Neural cell (in vitro differentiated cells): Measurements from ENCODE around the gene S100A13. TPM values are rescaled to one million over a fixed set of nuclear protein-coding genes. Genes with fewer than 3 reads are reported as not detected.

ENCODE experiments used
- H2AFZ ChIP-seq: fragments of 200-600, 300-800 bp; sonication (generic), shearing (Covaris generic); 2 replicates; pipeline ENCODE4 v1.6.0; 2014; ENCODE audit warnings: low read depth, mild to moderate bottlenecking, antibody characterized with exemption, low read length, moderate library complexity
- H3F3A ChIP-seq: fragments of 200-600 bp; shearing (Covaris generic); 2 replicates; pipeline ENCODE4 v1.6.1; 2016; ENCODE audit warnings: mild to moderate bottlenecking, moderate library complexity, mixed read lengths, antibody characterized with exemption, low read length; ENCODE audit not compliant: insufficient read depth, poor library complexity, severe bottlenecking
- H3K27ac ChIP-seq: fragments of 200-600, 300-800 bp; sonication (generic), shearing (Covaris generic); 2 replicates; pipeline ENCODE4 v1.5.1; 2014; ENCODE audit warnings: mild to moderate bottlenecking, low read length, moderate library complexity
- H3K27me3 ChIP-seq: fragments of 300-800, 200-600 bp; sonication (generic), shearing (Covaris generic); 2 replicates; pipeline ENCODE4 v1.6.0; 2014; ENCODE audit warnings: mild to moderate bottlenecking, low read depth, low read length, moderate library complexity; ENCODE audit not compliant: insufficient read depth
- H3K36me3 ChIP-seq: fragments of 300-800, 200-600 bp; sonication (generic), shearing (Covaris generic); 2 replicates; pipeline ENCODE4 v1.5.1; 2014; ENCODE audit warnings: mild to moderate bottlenecking, antibody characterized with exemption, low read length, moderate library complexity; ENCODE audit not compliant: insufficient read depth
- H3K4me2 ChIP-seq: fragments of 300-800, 200-600 bp; sonication (generic), shearing (Covaris generic); 2 replicates; pipeline ENCODE4 v1.6.0; 2014; ENCODE audit warnings: mild to moderate bottlenecking, low read length
- H3K4me3 ChIP-seq: fragments of 300-800, 200-600 bp; sonication (generic), shearing (Covaris generic); 2 replicates; pipeline ENCODE4 v1.5.1; 2014; ENCODE audit warnings: mild to moderate bottlenecking, low read length, moderate library complexity
- H3K79me2 ChIP-seq: fragments of 200-600 bp; shearing (Covaris generic); replicated peaks from 2 replicates; pipeline ENCODE4 v1.6.0; 2014; ENCODE audit warnings: mild to moderate bottlenecking, low read length, moderate library complexity; ENCODE audit not compliant: insufficient read depth
- H3K9ac ChIP-seq: fragments of 300-800, 200-600 bp; sonication (generic), shearing (Covaris generic); 2 replicates; pipeline ENCODE4 v1.6.1; 2016; ENCODE audit warnings: mild to moderate bottlenecking, low read length, mixed read lengths
- H3K9me2 ChIP-seq: fragments of 200-600 bp; shearing (Covaris generic); 2 replicates; pipeline ENCODE4 v1.6.1; 2016; ENCODE audit warnings: mild to moderate bottlenecking, low read length, mixed read lengths; ENCODE audit not compliant: insufficient read depth
- H3K9me3 ChIP-seq: fragments of 200-600, 300-800 bp; sonication (generic), shearing (Covaris generic); 2 replicates; pipeline ENCODE4 v1.6.1; 2016; ENCODE audit warnings: mild to moderate bottlenecking, mixed run types, low read length, moderate library complexity, mixed read lengths
- H4K20me1 ChIP-seq: fragments of 200-600 bp; shearing (Covaris generic); 2 replicates; pipeline ENCODE4 v1.6.1; 2016; ENCODE audit warnings: mild to moderate bottlenecking, mixed run types; ENCODE audit not compliant: insufficient read depth
- EP300 ChIP-seq: fragments of 450-650 bp; conservative IDR thresholded peaks from 2 replicates; pipeline ENCODE4 v1.6.1; 2014; ENCODE audit warnings: antibody characterized with exemption, mild to moderate bottlenecking, moderate library complexity; ENCODE audit not compliant: poor library complexity, severe bottlenecking
- EZH2 ChIP-seq: fragments of 200-600, 300-800 bp; shearing (Covaris generic), sonication (generic); IDR thresholded peaks from 2 replicates; pipeline ENCODE4 v1.6.1; 2014; ENCODE audit warnings: antibody characterized with exemption, low read length, borderline replicate concordance, mild to moderate bottlenecking; ENCODE audit not compliant: insufficient read depth, poor library complexity, severe bottlenecking
- MXI1 ChIP-seq: fragments of 450-650 bp; conservative IDR thresholded peaks from 2 replicates; pipeline ENCODE4 v1.6.1; 2014; ENCODE audit warnings: antibody characterized with exemption, mild to moderate bottlenecking; ENCODE audit not compliant: poor library complexity, severe bottlenecking
- POLR2AphosphoS5 ChIP-seq: IDR thresholded peaks from 2 replicates; pipeline ENCODE4 v1.6.1; 2012
- SMC3 ChIP-seq: fragments of 450-650 bp; conservative IDR thresholded peaks from 2 replicates; pipeline ENCODE4 v1.6.1; 2014; ENCODE audit warnings: antibody characterized with exemption, mild to moderate bottlenecking, moderate library complexity; ENCODE audit not compliant: poor library complexity
- polyA plus RNA-seq: library from polyadenylated mRNA; depleted of rRNA; stranded (reverse); fragments of >200 nt; gene quantifications from 2 replicates; pipeline ENCODE4 v1.2.3, GENCODE V29; 2014
- TF ChIP-seq, protein P1 (sequence below): fragments of 450-650 bp; IDR thresholded peaks from 2 replicates; pipeline ENCODE4 v1.5.1; 2014; ENCODE audit warnings: antibody characterized with exemption, mild to moderate bottlenecking, moderate library complexity; ENCODE audit not compliant: poor library complexity, severe bottlenecking
- TF ChIP-seq, protein P2 (sequence below): IDR thresholded peaks from 2 replicates; pipeline ENCODE4 v1.6.1; 2012; ENCODE audit warnings: borderline replicate concordance

The S100A13 gene
- polyA plus RNA-seq, 1 donor from 2014 or later = 2.1 TPM

DNA sequence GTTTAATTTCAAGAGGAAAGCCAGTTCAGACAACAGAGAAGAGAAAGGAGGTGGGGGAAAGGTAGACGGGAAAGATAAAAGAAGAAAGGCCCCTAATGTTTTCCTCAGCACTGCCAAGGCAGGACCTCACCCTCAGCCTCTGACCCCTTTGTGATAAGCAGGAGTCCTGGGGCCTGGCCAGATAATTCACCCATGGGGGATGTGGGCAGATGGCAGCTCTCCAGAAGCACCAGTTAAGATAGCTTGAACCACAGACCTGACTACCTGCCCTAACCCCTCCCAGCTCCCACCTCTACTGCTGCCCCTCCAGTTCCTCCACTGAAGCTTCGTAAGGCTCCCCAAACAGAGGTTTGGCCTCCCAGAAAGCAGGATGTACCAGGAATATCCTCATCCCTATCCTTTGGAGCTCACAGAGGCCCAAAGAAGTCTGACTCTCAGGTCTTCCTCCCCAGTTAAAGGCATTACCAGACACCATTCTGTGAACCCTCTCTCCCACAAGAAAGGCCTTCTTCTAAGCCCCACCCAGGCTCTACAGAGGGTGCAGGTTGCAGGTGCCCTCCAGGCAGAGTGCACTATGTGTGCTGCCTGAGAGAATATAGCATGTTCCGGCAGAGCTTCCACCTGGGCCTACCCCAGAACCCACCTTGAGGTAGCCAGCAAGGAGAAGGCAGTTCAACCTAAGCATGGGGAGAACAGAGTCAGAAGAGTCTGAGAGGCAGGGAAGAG is 22.0 kb upstream of the S100A13 start:
- TF ChIP-seq MXI1 = no peak
- peak; percentile 28 for TF ChIP-seq POLR2AphosphoS5
- TF ChIP-seq, protein P1, sequence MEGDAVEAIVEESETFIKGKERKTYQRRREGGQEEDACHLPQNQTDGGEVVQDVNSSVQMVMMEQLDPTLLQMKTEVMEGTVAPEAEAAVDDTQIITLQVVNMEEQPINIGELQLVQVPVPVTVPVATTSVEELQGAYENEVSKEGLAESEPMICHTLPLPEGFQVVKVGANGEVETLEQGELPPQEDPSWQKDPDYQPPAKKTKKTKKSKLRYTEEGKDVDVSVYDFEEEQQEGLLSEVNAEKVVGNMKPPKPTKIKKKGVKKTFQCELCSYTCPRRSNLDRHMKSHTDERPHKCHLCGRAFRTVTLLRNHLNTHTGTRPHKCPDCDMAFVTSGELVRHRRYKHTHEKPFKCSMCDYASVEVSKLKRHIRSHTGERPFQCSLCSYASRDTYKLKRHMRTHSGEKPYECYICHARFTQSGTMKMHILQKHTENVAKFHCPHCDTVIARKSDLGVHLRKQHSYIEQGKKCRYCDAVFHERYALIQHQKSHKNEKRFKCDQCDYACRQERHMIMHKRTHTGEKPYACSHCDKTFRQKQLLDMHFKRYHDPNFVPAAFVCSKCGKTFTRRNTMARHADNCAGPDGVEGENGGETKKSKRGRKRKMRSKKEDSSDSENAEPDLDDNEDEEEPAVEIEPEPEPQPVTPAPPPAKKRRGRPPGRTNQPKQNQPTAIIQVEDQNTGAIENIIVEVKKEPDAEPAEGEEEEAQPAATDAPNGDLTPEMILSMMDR = no peak
- TF ChIP-seq, protein P2, sequence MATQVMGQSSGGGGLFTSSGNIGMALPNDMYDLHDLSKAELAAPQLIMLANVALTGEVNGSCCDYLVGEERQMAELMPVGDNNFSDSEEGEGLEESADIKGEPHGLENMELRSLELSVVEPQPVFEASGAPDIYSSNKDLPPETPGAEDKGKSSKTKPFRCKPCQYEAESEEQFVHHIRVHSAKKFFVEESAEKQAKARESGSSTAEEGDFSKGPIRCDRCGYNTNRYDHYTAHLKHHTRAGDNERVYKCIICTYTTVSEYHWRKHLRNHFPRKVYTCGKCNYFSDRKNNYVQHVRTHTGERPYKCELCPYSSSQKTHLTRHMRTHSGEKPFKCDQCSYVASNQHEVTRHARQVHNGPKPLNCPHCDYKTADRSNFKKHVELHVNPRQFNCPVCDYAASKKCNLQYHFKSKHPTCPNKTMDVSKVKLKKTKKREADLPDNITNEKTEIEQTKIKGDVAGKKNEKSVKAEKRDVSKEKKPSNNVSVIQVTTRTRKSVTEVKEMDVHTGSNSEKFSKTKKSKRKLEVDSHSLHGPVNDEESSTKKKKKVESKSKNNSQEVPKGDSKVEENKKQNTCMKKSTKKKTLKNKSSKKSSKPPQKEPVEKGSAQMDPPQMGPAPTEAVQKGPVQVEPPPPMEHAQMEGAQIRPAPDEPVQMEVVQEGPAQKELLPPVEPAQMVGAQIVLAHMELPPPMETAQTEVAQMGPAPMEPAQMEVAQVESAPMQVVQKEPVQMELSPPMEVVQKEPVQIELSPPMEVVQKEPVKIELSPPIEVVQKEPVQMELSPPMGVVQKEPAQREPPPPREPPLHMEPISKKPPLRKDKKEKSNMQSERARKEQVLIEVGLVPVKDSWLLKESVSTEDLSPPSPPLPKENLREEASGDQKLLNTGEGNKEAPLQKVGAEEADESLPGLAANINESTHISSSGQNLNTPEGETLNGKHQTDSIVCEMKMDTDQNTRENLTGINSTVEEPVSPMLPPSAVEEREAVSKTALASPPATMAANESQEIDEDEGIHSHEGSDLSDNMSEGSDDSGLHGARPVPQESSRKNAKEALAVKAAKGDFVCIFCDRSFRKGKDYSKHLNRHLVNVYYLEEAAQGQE = no peak
- TF ChIP-seq SMC3 = no peak
- Histone ChIP-seq H3K9me3 (no peaks in the 10 kb centered on the region), H3K4me2 (no peak overlapping the region), H3K9me2 (no peaks in the 10 kb centered on the region), H3K79me2 (no peaks in the 10 kb centered on the region), H3K27ac (no peak overlapping the region), H3K4me3 (no peak overlapping the region), H4K20me1 (no peaks in the 10 kb centered on the region), H3F3A (no peaks in the 10 kb centered on the region), H3K9ac (no peak overlapping the region), H3K36me3 (no peaks in the 10 kb centered on the region), H2AFZ (no peak overlapping the region), H3K27me3 (no peaks in the 10 kb centered on the region)

DNA sequence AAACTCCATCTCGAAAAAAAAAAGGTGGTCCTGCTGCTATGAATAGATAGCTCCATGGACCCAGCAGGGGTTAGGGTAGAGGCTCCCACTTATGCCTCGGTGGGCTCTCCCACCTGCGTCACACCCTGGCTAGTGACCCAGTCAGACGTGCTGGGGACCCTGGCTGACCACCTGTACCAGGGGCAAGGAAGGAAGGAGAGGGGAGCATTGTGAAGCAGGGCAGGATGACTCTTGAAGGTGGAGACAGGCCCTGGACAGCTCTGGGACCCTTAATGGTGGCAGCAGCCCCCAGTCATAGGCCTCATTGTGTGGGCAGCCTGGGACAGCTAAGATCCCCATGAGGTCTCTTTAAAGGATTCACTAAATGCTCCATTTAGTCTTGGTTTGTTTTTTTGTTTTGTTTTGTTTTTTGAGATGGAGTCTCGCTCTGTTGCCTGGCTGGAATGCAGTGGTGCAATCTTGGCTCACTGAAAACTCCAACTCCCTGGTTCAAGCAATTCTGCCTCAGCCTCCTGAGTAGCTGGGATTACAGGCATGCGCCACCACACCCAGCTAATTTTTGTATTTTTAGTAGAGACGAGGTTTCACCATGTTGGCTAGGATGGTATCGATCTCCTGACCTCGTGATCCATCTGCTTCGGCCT is 20.8 kb upstream of the S100A13 start:
- no peak for TF ChIP-seq EZH2
- no peak for TF ChIP-seq POLR2AphosphoS5
- TF ChIP-seq, protein P1 = no peak
- TF ChIP-seq, protein P2 = no peak
- TF ChIP-seq EP300 = no peak
- no peaks in the 10 kb centered on the region for H3K27me3 ChIP-seq
- no peak overlapping the region for H2AFZ ChIP-seq
- no peaks in the 10 kb centered on the region for H3K36me3 ChIP-seq
- H3K9me3 ChIP-seq = no peaks in the 10 kb centered on the region
- H3K79me2 ChIP-seq = no peaks in the 10 kb centered on the region
- H3F3A ChIP-seq = no peaks in the 10 kb centered on the region
- H3K9me2 ChIP-seq = no peaks in the 10 kb centered on the region
- H4K20me1 ChIP-seq = no peaks in the 10 kb centered on the region
- no peak overlapping the region for H3K4me3 ChIP-seq
- H3K9ac ChIP-seq = no peak overlapping the region
- no peak overlapping the region for H3K4me2 ChIP-seq
- no peak overlapping the region for H3K27ac ChIP-seq
